NCI-H146 treated with DMSO at 0.1 percent for 48 hours (cell line): Measurements from ENCODE around the gene ZBTB7B.
"Not testable (repeated sequence)": the region's sequence is repeated elsewhere in the genome, so short reads cannot be mapped to it uniquely, and the experiment has no call there.

Experiments used
- DNase-seq: peaks from one replicate; lab custom pipeline; 2025; ENCODE audit not compliant: unreplicated experiment; lab: John Stamatoyannopoulos, UW

Gene ZBTB7B

DNA sequence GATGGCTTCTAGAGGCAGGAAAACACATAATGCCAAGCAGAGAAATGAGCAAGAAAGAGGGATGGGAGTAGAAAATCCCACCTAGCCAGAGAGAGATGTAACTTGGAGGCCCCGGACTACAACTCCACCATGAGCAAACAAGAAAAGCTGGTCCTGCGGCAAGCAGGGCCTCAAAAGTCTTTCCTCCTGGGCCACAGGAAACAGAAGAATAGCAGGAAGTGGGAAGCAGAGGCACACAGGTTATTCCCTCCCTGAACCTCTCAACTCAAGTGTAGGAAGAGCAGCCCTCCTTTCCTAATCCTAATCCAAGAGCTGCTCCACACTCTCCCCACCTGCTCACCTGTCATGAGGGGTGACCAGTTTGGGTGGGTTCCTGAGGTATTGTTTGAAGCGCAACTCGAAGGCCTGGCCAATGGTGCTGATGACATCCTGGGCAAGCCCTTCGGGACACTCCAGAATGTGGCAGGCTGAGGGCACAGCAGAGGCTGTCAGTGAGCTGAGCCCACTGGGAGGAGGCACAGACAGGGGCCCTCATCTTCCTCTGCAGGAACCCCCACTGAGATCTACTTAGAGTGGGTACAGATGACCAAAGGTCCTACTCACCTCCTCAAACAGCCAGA, 35.2 kb upstream of the ZBTB7B start:
- no peak for DNase-seq

DNA sequence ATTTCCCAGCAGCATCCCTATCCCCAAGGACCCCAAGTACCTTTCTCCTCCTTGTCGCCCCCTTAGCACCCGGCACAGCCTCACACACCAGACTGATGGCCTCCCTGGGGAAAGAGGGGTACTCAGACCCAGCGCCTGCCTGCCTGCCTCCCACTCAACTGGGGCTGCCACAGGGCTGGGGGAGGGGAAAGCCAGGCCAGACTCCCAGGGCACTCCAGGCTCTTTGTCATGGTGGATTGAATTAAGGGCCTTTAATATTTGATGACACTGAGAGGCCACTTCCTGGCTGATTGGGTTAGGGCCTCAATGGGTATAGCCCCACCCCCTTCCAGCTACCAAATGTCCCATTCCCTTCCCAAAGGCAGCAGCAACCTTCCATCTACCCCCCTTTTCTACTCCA, 33.9 kb upstream of the ZBTB7B start:
- DNase-seq = no peak

DNA sequence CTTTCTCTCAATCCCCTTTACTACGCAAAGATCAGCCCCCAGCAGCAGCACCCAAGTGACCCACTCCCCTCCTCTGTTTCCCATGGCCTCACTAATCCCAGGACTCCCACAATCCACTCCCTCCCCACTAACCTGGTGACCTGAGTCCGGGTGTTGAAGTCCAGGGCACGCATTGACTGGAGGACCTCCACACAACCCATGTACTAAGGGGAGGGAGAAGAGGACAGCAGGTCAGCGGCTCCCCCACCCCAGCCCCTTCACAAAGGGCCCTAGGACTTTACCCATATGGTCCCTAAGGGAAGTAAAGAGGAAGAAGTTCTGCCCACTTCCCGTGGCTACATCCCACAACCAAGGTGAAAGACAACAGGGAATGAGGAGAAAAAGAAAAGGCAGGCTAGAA, 33.4 kb upstream of the ZBTB7B start:
- DNase-seq = no peak

DNA sequence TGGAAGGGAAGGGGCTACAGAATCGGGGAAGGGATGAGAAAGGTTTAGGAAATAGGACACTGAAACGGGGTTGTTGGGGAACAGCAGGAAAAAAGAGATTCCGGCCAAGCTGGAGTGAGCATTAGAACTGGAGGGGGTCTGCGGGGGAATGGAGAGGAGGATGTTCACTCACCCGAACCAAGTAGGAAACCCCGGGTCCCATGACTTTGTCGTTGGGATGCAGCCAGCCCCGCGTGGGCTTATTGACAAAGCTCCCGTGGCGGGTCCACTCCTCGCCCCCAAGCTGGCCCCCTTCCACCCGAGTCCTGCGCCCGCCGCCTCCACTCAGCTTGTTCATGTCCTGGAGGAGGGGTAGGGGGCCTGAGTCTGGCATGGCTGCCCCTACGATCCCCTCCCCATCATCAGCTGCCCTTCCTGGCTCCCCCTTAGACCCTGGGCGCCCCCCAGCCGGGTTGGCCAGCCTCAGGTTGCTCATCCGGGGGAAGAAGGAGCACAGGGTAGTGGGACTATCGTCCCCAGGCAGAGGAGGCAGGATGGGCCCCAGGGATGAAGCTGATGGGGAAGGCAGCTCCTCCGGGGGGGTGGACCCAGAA, 32.6 kb upstream of the ZBTB7B start:
- no peak for DNase-seq

DNA sequence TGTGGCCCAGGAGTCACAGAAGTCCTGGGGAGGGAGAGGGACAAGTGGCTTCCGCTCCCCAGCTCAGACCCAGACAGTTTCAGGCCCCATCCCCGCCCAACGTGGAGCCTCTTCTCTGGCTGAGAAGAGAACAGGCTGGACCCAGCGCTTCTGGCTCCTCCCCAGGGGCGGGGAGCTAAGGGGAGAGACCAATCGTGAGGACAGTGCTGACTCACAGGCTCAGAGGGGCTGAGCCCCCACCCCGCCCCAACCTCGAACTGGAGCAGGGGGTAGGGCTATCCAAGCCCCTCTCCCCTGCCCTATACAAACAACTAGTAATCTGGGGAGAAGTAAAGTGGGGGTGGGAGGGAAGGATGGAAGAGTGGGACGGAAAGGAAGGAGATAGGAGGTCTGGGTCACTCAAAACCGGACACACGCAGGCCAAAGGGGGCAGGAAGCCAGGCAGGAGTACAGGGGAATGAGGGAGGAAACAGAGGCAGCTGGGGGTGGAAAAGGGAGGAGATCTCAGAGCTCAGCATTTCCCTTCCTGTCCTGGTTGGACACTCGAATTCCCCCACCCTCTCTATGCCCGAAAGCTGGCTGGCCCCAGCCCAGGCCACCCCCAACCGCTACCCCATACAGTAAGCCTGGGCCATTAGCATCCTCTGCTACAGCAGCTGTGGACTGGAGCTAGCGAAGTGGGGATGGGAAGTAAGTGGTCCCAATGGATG, 31.8 kb upstream of the ZBTB7B start, which contains the start of gene SHC1:
SHC1 (minus strand) TSS at position 117 of the 710 bp plus-strand sequence. CDS start 221 bp downstream, outside the sequence.
- DNase-seq = no peak

DNA sequence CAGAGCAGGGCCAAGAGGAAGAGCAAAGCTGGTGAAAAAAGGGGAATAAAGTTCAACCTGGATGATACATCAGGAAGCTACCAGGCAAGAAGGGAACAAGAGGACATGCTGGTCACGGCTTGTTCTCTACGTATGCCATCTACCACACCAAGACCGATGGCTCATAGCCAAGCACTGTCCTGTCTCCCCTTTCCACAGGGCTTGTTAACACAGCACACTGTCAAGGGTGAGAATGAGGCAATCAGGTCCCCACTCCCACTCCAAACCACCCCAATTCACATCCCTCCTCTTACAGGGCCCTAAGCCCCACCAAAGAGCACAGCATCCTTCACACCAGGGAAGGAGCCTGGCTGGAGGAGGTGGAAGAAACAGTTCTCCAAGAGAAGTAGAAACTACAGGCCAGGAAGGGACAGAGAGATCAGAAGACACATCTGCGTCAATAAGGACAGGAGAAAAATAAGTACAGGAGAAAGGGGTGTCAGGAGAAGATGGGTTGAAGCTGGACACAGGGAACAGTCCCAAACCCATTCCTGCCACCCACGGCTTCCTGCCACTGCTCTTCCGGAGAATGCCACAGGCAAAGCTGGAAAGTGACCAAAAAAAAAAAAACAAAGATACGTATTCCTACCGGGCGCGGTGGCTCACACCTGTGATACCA, 31.1 kb upstream of the ZBTB7B start:
- DNase-seq = no peak

DNA sequence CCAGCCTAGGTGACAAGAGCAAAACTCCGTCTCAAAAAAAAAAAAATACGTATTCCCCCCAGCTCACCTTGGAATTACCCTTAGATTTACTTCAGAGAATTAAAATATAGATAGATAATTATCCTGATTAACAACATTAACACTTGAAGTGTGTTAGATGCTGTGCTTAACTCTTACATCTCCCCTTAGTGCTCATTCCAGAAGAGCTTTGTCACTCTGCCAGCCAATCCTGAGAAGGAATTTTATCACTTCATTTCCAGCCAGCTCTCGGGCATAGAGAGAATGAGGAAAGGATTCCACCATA, 30.4 kb upstream of the ZBTB7B start:
- no peak for DNase-seq

DNA sequence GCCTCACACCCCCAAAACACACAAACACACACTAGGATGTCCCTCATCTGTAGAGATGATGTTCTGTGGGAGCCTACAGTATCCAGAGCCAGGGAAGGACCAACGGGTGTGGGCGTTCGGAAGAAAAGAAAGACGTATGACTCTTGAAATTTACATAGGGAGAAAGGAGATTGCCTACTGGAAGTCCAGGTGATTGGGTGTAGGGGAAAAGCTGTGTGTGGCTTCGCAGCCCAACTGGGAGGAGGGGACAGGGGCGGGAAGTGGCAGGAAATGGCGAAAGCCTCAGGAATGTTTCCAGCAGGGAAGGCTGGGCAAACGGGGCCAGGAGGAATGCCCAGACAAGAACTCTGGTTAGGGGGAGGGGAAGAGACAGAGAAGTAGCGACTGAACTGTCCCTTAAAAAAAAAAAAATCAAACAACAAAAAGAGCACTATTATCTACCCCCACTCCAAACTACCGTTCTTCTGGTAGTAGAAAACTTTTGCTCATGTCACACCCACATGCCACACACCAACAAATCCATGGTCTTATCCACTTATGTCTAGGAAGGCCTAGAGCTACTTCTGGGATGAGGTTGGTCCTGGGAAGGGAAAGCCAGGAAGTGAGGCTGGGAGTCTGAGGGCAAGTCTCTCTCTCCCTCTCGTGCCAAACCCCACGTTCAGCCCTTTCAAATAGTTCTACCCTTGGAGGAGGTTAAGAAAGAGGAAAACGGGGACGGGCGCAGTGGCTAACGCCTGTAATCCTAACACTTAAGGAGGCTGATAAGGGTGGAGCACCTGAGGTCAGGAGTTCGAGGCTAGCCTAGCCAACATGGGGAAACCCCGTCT, 29.9 kb upstream of the ZBTB7B start:
- DNase-seq = no peak

DNA sequence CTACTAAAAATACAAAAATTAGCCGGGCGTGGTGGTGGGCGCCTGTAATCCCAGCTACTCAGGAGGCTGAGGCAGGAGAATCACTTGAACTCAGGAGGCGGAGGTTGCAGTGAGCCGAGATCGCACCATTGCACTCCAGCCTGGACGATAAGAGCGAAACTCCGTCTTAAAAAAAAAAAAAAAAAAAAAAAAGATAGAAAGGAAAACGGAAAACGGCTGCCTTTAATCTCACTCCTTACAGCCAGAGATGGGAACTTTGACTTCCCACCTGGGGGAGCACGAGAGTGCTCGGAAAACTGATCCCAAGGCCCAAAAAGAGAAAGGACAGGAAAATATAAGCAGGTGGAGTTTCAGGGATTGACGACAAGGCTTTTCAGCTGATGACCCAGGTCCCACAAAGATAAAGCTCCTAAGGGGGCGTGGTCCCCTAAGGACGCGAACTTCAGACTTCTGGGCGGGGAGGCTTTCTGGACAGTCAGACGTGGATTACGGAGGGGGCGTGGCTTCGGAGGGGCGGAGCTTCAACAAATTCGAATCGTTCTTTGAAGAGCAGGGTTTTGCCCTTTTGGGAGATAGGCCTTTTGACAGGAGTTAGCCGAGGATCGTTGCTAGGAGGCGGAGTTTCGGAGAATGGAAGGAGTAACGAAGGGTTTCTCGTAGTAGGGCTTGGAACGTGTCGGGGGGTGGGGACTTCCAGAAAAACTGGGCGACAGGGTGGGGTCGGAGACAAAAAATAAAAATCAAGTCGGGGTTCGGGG, 29.1 kb upstream of the ZBTB7B start:
- peak; percentile 79 for DNase-seq

DNA sequence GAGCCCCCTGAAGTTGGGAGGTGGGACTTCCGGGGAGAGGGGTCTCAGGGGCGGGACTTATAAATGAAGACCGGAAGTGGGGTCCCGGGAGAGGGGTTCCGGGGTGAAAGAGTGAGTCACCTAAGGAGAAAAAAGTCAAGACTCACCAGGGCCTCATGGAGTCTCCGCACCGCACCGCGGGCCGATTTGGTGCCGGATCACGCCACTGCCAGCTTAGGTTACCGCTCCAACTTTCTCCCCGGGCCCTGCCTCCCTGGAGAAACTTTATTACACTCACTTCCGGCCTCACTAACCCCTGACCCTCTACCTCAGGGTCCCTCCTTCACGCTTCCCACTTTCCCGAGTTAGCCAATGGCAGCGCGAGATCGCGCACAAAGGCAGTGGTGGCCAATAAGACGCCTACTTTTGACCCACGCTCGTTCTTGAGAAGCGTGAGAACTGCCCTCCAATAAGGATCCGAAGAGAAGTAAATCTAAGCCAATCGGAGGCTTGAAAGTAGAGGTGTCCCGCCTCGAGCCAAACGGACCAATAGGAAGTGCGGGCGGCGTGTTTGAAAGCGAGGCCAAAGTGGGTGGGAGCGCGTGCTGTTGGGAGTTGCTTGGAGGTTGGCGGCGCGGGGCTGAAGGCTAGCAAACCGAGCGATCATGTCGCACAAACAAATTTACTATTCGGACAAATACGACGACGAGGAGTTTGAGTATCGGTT, 28.3 kb upstream of the ZBTB7B start, which contains the start of gene CKS1B:
CKS1B (plus strand) TSS at position 580 of the 706 bp plus-strand sequence; CDS start at position 645, 65 bp downstream.
- DNase-seq = peak; percentile 99

DNA sequence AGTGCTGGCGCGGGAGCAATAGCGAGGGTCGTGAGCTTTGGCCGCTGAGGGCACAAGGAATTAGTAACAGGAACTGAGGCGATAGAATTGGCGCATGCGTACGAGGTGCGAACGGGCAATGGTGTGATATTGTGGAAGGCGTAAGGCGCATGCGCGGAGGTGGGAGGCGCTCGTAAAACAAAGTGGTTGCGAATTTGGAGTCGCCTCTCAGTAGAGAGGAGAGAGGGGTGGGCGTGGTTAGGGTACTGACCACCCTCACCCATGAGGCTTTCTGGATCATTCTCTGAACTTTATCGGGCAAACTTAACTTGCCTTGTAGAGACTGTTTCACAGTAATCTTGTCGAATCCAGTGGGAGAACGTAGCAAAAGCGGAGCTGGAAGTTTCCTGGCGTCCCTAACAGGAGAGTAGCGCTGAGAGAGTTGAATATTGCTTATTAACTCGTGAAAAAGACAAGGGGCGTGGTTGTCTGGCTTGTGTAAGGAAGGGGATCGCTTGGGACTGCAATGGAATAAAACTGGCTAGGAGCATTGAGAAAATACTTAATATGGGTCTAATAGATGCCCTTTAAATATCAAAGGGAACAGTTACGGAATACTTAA, 27.7 kb upstream of the ZBTB7B start:
- DNase-seq = peak; percentile 96

DNA sequence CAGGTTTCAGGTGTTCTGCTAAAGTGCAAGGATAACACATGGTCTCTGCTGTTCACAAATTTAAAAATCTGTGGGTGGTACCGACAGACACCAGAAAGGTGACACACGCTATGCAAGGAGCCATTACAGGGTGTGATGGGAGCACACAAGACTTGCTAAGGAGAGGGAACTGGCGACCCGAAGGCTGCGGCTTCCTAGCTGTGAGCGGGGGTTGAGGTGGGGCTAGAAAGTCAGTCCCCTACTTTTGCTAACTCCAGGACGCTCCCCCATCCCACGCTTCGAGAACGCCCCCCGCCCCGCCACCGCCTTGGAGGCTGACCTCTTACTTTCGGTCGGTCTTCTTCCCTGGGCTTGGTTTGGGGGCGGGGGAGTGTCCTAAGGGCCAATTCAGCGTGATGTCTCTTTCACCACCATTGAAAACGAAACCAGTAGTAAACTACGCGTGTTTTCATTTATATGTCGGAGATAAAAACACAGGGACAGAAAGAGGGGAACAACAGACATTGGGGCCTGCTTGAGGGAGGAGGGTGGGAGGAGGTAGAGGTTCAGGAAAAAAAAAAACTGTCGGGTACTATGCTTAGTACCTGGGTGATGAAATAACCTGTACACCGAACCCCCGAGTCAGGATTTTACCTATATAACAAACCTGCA, 27.1 kb upstream of the ZBTB7B start:
- no peak for DNase-seq

DNA sequence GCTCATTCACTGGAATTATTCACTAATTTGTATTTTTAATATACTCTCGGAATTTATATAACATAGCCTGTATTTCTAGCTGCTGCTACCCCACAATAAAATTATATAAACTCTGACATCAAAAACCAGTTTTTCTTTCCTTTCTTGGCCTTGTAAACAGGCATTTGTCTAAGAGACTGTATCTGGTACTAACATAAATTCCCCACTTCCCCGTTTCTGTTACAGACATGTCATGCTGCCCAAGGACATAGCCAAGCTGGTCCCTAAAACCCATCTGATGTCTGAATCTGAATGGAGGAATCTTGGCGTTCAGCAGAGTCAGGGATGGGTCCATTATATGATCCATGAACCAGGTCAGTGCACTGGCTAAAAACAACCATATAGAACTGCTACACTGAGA, 24.8 kb upstream of the ZBTB7B start:
- DNase-seq = not testable (repeated sequence)

DNA sequence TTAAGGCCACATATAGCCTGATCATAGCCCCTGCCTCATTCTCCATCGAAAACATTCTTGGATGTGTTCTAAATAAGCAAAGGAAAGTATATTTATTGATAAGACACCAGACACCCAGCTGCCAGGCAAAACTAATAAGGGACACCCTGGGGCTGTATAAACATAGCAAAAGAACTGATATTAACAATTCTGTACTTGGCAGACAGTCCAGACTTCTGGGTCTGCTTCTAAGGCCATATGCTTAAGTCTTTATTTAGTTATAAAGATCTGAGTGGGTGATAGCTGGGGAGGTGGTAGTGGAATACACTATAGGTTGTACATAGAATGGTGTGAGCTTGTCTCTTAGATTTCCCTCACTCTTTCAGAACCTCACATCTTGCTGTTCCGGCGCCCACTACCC, 24.2 kb upstream of the ZBTB7B start:
- DNase-seq = no peak

DNA sequence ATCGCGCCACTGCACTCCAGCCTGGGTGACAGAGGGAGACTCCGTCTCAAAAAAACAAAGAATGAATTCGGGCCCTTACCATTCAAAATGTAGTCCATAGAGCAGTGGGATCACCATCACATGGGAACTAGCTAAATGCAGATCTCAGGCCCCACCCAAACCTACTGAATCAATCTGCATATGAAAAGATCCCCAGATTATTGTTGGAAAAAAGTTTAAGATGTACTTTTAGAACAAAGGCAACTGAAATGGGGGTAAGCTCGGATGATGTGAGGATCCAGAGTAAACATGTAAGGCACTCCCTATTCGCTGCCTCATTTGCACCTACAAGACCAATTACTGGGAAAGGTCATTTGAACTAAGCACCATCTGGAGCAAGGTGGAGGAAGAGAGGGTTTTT, 20.3 kb upstream of the ZBTB7B start:
- no peak for DNase-seq

DNA sequence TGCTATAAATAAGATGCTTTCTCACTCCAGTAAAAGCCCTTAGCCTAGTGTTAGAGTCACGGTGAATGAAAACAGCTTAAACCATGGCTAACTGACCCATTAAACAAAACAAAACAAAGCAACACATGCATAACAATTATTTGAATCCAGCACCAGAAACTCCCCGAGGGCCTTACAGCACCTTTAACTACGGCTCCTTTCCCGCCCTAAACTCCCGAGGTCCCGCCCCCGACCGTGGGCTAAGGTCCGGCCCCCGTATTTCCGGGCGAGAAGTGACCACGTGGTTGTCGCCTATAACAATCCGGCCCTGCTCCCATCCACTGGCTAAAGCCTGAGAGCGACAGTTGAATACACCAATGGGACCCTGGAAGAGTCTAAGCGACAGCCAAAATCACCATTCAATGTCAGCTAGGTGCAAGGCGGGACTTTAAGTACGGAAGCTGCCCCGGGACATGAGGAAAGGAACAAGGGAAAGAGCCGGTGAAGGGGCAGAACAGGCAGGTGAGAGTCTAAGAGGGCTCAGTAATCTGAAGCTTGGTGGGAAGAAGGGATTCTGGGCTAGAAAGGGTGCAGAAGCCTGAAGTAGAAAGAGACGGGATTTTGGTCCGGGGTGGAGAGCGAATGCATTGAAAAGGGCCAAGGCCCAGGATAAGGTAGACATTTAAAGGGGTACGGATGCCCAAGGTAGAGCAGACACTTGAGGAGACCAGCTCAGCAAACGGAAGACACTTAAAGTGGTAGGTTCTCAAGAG, 19.5 kb upstream of the ZBTB7B start, which contains the start of gene FLAD1:
FLAD1 (plus strand) TSS at position 448 of the 752 bp plus-strand sequence. CDS start 351 bp downstream, outside the sequence.
- DNase-seq = peak; percentile 99

DNA sequence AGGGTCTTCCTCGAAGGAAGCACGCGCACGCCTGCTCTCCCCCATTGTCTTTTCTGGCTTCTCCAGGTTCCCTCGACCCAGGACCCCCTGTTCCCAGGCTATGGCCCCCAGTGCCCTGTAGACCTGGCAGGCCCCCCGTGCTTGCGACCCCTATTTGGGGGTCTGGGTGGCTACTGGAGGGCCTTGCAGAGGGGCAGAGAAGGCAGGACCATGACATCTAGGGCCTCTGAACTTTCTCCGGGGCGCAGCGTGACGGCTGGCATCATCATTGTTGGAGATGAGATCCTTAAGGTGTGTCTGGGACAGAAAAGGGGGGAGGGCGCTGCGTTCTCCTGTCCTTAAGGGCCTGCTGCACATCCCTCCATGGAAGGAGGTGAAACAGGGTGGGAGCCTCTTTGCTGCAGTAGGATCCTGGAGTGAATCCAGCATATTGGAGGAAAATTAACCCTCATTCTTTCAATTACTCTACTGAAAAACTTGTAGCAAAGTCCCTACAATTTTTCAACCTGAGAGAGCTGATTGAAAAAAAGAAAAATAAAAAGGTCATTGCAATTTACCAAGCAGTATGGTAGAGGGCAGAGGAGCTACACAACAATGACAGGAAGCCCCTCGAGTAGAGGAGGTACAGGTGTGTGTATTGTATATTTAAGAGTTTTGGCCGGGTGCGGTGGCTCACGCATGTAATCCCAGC, 18.7 kb upstream of the ZBTB7B start:
- DNase-seq = no peak
